K562 (cell line): Measurements from ENCODE around the gene TXNRD3.

Experiments
- JUN ChIP-seq, 2 experiments: sonication (generic) in 1 of 2; formaldehyde crosslinking in 1 of 2; IDR thresholded peaks; 2 replicates each; pipeline versions ENCODE4 v1.6.1 to v1.8.0; 2012 to 2022; ENCODE audit warnings: borderline replicate concordance in 2 of 2, mild to moderate bottlenecking in 2 of 2, improper control_type of control experiment in 1 of 2, low read depth in 1 of 2, low read length in 1 of 2, missing genetic modification reagents in 1 of 2
- TCF7 ChIP-seq: sonication (generic); IDR thresholded peaks from 2 replicates; pipeline ENCODE4 v1.6.1; 2016; ENCODE audit warnings: antibody characterized with exemption, borderline replicate concordance

GRCh38 chr3:126672741-126673140, 17.8 kb upstream of the TXNRD3 start:
- TF ChIP-seq JUN (IDR thresholded peaks at IDR 0.05; ENCODE audit: borderline replicate concordance, low read depth, low read length) (no peak), JUN (CRISPR knock-in tag; IDR thresholded peaks at IDR 0.05; ENCODE audit: borderline replicate concordance) (no peak), TCF7 (no peak)
